Neural cell (in vitro differentiated cells): Measurements from ENCODE around the gene GCNT2. TPM values are rescaled to one million over a fixed set of nuclear protein-coding genes. Genes with fewer than 3 reads are reported as not detected.
"Not testable (repeated sequence)": the region's sequence is repeated elsewhere in the genome, so short reads cannot be mapped to it uniquely, and the experiment has no call there.

Source experiments
- H2AFZ ChIP-seq: fragments of 200-600, 300-800 bp; sonication (generic), shearing (Covaris generic); 2 replicates; pipeline ENCODE4 v1.6.0; 2014; ENCODE audit warnings: low read depth, mild to moderate bottlenecking, antibody characterized with exemption, low read length, moderate library complexity
- H3F3A ChIP-seq: fragments of 200-600 bp; shearing (Covaris generic); 2 replicates; pipeline ENCODE4 v1.6.1; 2016; ENCODE audit warnings: mild to moderate bottlenecking, moderate library complexity, mixed read lengths, antibody characterized with exemption, low read length; ENCODE audit not compliant: insufficient read depth, poor library complexity, severe bottlenecking
- H3K27ac ChIP-seq: fragments of 200-600, 300-800 bp; sonication (generic), shearing (Covaris generic); 2 replicates; pipeline ENCODE4 v1.5.1; 2014; ENCODE audit warnings: mild to moderate bottlenecking, low read length, moderate library complexity
- H3K27me3 ChIP-seq: fragments of 300-800, 200-600 bp; sonication (generic), shearing (Covaris generic); 2 replicates; pipeline ENCODE4 v1.6.0; 2014; ENCODE audit warnings: mild to moderate bottlenecking, low read depth, low read length, moderate library complexity; ENCODE audit not compliant: insufficient read depth
- H3K36me3 ChIP-seq: fragments of 300-800, 200-600 bp; sonication (generic), shearing (Covaris generic); 2 replicates; pipeline ENCODE4 v1.5.1; 2014; ENCODE audit warnings: mild to moderate bottlenecking, antibody characterized with exemption, low read length, moderate library complexity; ENCODE audit not compliant: insufficient read depth
- H3K4me2 ChIP-seq: fragments of 300-800, 200-600 bp; sonication (generic), shearing (Covaris generic); 2 replicates; pipeline ENCODE4 v1.6.0; 2014; ENCODE audit warnings: mild to moderate bottlenecking, low read length
- H3K4me3 ChIP-seq: fragments of 300-800, 200-600 bp; sonication (generic), shearing (Covaris generic); 2 replicates; pipeline ENCODE4 v1.5.1; 2014; ENCODE audit warnings: mild to moderate bottlenecking, low read length, moderate library complexity
- H3K79me2 ChIP-seq: fragments of 200-600 bp; shearing (Covaris generic); replicated peaks from 2 replicates; pipeline ENCODE4 v1.6.0; 2014; ENCODE audit warnings: mild to moderate bottlenecking, low read length, moderate library complexity; ENCODE audit not compliant: insufficient read depth
- H3K9ac ChIP-seq: fragments of 300-800, 200-600 bp; sonication (generic), shearing (Covaris generic); 2 replicates; pipeline ENCODE4 v1.6.1; 2016; ENCODE audit warnings: mild to moderate bottlenecking, low read length, mixed read lengths
- H3K9me2 ChIP-seq: fragments of 200-600 bp; shearing (Covaris generic); 2 replicates; pipeline ENCODE4 v1.6.1; 2016; ENCODE audit warnings: mild to moderate bottlenecking, low read length, mixed read lengths; ENCODE audit not compliant: insufficient read depth
- H3K9me3 ChIP-seq: fragments of 200-600, 300-800 bp; sonication (generic), shearing (Covaris generic); 2 replicates; pipeline ENCODE4 v1.6.1; 2016; ENCODE audit warnings: mild to moderate bottlenecking, mixed run types, low read length, moderate library complexity, mixed read lengths
- H4K20me1 ChIP-seq: fragments of 200-600 bp; shearing (Covaris generic); 2 replicates; pipeline ENCODE4 v1.6.1; 2016; ENCODE audit warnings: mild to moderate bottlenecking, mixed run types; ENCODE audit not compliant: insufficient read depth
- EP300 ChIP-seq: fragments of 450-650 bp; conservative IDR thresholded peaks from 2 replicates; pipeline ENCODE4 v1.6.1; 2014; ENCODE audit warnings: antibody characterized with exemption, mild to moderate bottlenecking, moderate library complexity; ENCODE audit not compliant: poor library complexity, severe bottlenecking
- EZH2 ChIP-seq: fragments of 200-600, 300-800 bp; shearing (Covaris generic), sonication (generic); IDR thresholded peaks from 2 replicates; pipeline ENCODE4 v1.6.1; 2014; ENCODE audit warnings: antibody characterized with exemption, low read length, borderline replicate concordance, mild to moderate bottlenecking; ENCODE audit not compliant: insufficient read depth, poor library complexity, severe bottlenecking
- POLR2AphosphoS5 ChIP-seq: IDR thresholded peaks from 2 replicates; pipeline ENCODE4 v1.6.1; 2012
- RAD21 ChIP-seq: fragments of 450-650 bp; conservative IDR thresholded peaks from 2 replicates; pipeline ENCODE4 v1.6.1; 2014; ENCODE audit warnings: antibody characterized with exemption, mild to moderate bottlenecking, moderate library complexity
- SMC3 ChIP-seq: fragments of 450-650 bp; conservative IDR thresholded peaks from 2 replicates; pipeline ENCODE4 v1.6.1; 2014; ENCODE audit warnings: antibody characterized with exemption, mild to moderate bottlenecking, moderate library complexity; ENCODE audit not compliant: poor library complexity
- TAF1 ChIP-seq: IDR thresholded peaks from 2 replicates; pipeline ENCODE4 v1.6.1; 2012; ENCODE audit warnings: low read depth
- polyA plus RNA-seq: library from polyadenylated mRNA; depleted of rRNA; stranded (reverse); fragments of >200 nt; gene quantifications from 2 replicates; pipeline ENCODE4 v1.2.3, GENCODE V29; 2014
- TF ChIP-seq, protein P1 (sequence below): IDR thresholded peaks from 2 replicates; pipeline ENCODE4 v1.6.1; 2012; ENCODE audit warnings: borderline replicate concordance
- TF ChIP-seq, protein P2 (sequence below): fragments of 450-650 bp; IDR thresholded peaks from 2 replicates; pipeline ENCODE4 v1.5.1; 2014; ENCODE audit warnings: antibody characterized with exemption, mild to moderate bottlenecking, moderate library complexity; ENCODE audit not compliant: poor library complexity, severe bottlenecking

Gene GCNT2
- polyA plus RNA-seq, 1 donor from 2014 or later = 9.4 TPM

DNA sequence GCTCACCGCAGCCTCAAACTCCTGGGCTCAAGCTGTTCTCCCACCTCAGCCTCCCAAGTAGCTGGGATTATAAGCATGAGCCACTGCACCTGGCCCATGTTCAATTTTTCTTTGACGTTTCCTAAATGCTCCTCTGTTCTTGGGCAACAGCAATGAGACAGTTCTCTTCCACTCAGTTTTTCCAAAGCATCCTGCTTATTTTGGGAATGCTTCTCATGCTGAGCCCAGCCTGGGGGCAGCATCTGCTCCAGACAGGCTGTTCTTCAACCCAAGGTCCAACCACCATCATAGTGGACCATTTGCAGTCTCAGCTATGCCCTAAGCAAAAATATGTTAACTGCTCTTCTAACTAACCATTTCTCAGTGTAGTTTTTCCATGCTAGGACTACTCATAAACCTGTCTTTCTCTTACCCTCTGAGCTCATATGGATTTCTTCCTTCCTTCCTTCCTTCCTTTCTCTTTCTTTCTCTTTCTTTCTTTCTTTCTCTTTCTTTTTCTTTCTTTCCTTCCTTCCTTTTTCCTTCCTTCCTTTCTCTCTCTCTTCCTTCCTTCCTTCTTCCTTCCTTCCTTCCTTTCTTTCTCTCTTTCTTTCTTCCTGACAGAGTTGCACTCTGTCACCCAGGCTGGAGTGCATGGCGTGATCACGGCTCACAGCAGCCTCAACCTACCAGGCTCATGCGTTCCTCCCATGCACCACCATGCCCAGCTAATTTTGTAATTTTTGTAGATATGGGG, 48.4 kb downstream of the GCNT2 start:
- TF ChIP-seq EZH2 (no peak), POLR2AphosphoS5 (no peak), EP300 (no peak), SMC3 (no peak)
- TF ChIP-seq, protein P1, sequence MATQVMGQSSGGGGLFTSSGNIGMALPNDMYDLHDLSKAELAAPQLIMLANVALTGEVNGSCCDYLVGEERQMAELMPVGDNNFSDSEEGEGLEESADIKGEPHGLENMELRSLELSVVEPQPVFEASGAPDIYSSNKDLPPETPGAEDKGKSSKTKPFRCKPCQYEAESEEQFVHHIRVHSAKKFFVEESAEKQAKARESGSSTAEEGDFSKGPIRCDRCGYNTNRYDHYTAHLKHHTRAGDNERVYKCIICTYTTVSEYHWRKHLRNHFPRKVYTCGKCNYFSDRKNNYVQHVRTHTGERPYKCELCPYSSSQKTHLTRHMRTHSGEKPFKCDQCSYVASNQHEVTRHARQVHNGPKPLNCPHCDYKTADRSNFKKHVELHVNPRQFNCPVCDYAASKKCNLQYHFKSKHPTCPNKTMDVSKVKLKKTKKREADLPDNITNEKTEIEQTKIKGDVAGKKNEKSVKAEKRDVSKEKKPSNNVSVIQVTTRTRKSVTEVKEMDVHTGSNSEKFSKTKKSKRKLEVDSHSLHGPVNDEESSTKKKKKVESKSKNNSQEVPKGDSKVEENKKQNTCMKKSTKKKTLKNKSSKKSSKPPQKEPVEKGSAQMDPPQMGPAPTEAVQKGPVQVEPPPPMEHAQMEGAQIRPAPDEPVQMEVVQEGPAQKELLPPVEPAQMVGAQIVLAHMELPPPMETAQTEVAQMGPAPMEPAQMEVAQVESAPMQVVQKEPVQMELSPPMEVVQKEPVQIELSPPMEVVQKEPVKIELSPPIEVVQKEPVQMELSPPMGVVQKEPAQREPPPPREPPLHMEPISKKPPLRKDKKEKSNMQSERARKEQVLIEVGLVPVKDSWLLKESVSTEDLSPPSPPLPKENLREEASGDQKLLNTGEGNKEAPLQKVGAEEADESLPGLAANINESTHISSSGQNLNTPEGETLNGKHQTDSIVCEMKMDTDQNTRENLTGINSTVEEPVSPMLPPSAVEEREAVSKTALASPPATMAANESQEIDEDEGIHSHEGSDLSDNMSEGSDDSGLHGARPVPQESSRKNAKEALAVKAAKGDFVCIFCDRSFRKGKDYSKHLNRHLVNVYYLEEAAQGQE = no peak
- TF ChIP-seq, protein P2, sequence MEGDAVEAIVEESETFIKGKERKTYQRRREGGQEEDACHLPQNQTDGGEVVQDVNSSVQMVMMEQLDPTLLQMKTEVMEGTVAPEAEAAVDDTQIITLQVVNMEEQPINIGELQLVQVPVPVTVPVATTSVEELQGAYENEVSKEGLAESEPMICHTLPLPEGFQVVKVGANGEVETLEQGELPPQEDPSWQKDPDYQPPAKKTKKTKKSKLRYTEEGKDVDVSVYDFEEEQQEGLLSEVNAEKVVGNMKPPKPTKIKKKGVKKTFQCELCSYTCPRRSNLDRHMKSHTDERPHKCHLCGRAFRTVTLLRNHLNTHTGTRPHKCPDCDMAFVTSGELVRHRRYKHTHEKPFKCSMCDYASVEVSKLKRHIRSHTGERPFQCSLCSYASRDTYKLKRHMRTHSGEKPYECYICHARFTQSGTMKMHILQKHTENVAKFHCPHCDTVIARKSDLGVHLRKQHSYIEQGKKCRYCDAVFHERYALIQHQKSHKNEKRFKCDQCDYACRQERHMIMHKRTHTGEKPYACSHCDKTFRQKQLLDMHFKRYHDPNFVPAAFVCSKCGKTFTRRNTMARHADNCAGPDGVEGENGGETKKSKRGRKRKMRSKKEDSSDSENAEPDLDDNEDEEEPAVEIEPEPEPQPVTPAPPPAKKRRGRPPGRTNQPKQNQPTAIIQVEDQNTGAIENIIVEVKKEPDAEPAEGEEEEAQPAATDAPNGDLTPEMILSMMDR = no peak
- no peaks in the 10 kb centered on the region for H3K79me2 ChIP-seq
- no peaks in the 10 kb centered on the region for H3K9me2 ChIP-seq
- H3K27ac ChIP-seq = no peak overlapping the region
- no peaks in the 10 kb centered on the region for H3K36me3 ChIP-seq
- no peak overlapping the region for H3K4me2 ChIP-seq
- H3K9me3 ChIP-seq = no peaks in the 10 kb centered on the region
- no peaks in the 10 kb centered on the region for H3F3A ChIP-seq
- no peak overlapping the region for H2AFZ ChIP-seq
- H3K4me3 ChIP-seq = no peak overlapping the region
- no peaks in the 10 kb centered on the region for H4K20me1 ChIP-seq
- H3K9ac ChIP-seq = no peak overlapping the region
- H3K27me3 ChIP-seq = no peaks in the 10 kb centered on the region

DNA sequence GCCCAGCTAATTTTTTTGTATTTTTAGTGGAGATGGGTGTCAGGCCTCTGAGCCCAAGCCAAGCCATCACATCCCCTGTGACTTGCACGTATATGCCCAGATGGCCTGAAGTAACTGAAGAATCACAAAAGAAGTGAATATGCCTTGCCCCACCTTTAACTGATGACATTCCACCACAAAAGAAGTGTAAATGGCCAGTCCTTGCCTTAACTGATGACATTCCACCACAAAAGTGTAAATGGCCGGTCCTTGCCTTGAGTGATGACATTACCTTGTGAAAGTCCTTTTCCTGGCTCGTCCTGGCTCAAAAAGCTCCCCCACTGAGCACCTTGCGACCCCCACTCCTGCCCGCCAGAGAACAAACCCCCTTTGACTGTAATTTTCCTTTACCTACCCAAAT, 54.4 kb downstream of the GCNT2 start:
- H4K20me1 ChIP-seq, H3K27ac ChIP-seq, H3K27me3 ChIP-seq, H3K4me3 ChIP-seq, H2AFZ ChIP-seq, H3K4me2 ChIP-seq, H3K9me2 ChIP-seq, H3F3A ChIP-seq, H3K9ac ChIP-seq, H3K79me2 ChIP-seq, H3K9me3 ChIP-seq, H3K36me3 ChIP-seq: not testable (repeated sequence)

DNA sequence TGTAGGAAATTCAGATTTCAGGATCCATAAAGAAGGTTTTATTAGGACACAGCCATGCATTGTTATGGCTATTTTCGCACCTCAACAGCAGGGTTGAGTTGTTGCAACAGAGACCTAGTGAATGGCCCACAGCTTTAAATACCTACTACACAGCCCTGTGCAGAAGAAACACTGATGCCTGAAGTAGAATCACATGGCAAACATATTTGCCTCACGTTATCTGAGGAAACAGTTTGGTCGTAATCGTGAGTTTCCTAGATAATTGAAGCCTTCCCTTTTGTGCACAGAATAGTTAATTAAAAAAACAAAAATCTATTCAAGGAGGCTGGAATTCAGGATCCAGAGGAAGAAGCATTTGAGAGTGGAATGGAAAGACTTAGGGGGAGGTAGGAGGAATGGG, 55.1 kb downstream of the GCNT2 start:
- Histone ChIP-seq H3K4me3 (no peak overlapping the region), H2AFZ (no peak overlapping the region), H4K20me1 (no peaks in the 10 kb centered on the region), H3K27me3 (no peaks in the 10 kb centered on the region), H3F3A (no peaks in the 10 kb centered on the region), H3K4me2 (no peak overlapping the region), H3K9me2 (no peaks in the 10 kb centered on the region), H3K36me3 (no peaks in the 10 kb centered on the region), H3K9me3 (no peaks in the 10 kb centered on the region), H3K79me2 (no peaks in the 10 kb centered on the region), H3K9ac (no peak overlapping the region), H3K27ac (no peak overlapping the region)
- TF ChIP-seq EZH2 = no peak
- TF ChIP-seq, protein P1 = no peak
- TF ChIP-seq EP300 = no peak
- TF ChIP-seq SMC3 = no peak
- TF ChIP-seq RAD21 = no peak
- TF ChIP-seq TAF1 = no peak
- TF ChIP-seq, protein P2 = no peak
- no peak for TF ChIP-seq POLR2AphosphoS5
